NCI-H2081 treated with DMSO at 0.1 percent for 48 hours (cell line): ENCODE results near the gene GPC1.
"Not testable (repeated sequence)": the region's sequence is repeated elsewhere in the genome, so short reads cannot be mapped to it uniquely, and the experiment has no call there.

Experiments
- DNase-seq: peaks from one replicate; lab custom pipeline; 2025; lab: John Stamatoyannopoulos, UW

GPC1 gene, protein sequence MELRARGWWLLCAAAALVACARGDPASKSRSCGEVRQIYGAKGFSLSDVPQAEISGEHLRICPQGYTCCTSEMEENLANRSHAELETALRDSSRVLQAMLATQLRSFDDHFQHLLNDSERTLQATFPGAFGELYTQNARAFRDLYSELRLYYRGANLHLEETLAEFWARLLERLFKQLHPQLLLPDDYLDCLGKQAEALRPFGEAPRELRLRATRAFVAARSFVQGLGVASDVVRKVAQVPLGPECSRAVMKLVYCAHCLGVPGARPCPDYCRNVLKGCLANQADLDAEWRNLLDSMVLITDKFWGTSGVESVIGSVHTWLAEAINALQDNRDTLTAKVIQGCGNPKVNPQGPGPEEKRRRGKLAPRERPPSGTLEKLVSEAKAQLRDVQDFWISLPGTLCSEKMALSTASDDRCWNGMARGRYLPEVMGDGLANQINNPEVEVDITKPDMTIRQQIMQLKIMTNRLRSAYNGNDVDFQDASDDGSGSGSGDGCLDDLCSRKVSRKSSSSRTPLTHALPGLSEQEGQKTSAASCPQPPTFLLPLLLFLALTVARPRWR

DNA sequence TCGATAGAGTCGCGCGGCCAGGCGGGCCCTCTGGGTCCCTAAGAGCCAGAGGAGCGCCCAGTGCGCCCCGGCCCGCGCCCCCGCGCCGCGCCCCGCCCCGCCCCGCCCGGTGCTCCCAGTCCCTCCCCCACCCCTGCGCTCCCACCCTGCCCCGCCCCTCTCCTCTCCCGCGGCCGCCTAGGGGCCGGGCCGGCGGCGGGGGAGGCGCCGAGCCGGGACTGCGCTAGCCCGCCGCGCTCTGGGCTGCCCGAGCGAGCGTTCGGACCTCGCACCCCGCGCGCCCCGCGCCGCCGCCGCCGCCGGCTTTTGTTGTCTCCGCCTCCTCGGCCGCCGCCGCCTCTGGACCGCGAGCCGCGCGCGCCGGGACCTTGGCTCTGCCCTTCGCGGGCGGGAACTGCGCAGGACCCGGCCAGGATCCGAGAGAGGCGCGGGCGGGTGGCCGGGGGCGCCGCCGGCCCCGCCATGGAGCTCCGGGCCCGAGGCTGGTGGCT lies at the start of gene GPC1:
Gene GPC1, plus strand, starts transcription at position 207 of the 491 bp plus-strand sequence. Its CDS starts 256 bp downstream, at position 463.
- DNase-seq = no peak

DNA sequence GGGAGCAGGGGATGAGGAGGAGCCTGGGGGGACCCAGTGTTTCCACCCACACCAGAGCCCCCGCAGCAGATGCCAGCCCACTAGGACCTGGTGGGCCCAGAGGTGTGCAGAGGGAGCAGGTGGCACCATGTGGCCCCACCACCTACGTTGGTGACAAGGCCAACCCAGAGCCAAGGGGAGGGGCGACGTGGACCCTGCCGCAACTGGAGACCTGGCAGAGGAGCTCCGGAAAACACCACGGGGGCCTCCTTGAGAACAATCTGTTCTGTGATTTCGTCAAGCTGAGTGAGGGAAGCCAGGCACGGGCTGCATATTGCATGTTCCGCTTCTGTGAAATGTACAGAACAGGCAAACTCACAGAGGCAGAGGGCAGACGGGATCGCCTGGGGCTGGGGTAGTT lies 49.1 kb upstream of the GPC1 start:
- no peak for DNase-seq

DNA sequence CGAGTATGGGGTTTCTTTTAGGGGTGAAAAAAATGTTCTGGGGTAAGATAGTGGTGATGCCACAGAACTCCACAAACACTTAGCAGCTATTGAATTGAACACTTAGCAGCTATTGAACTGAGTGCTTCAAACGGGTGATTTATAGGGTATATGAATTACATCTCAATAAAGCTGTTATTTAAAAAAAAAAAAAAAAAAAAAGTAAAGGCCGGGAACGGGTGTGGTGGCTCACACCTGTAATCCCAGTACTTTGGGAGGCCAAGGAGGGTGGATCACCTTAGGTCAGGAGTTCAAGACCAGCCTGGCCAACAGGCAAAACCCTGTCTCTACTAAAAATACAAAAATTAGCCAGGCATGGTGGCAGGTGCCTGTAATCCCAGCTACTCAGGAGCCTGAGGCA lies 48.7 kb upstream of the GPC1 start:
- DNase-seq = not testable (repeated sequence)

DNA sequence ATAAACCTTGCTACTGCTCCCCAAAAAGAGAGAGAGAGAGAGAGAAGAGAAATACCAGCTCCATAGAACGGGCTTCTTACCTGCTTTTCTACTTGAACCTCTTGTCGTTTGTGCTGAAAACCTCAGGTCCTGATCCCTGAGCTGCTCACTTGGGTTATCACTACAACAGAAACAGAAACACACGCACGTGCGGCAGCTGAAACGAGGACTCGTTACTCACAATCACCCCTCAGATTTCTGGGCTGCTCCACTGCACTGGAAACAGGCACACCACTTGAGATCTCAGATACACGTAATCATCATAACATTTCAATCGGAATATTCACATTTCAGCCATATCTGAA lies 48.2 kb upstream of the GPC1 start:
- no peak for DNase-seq

DNA sequence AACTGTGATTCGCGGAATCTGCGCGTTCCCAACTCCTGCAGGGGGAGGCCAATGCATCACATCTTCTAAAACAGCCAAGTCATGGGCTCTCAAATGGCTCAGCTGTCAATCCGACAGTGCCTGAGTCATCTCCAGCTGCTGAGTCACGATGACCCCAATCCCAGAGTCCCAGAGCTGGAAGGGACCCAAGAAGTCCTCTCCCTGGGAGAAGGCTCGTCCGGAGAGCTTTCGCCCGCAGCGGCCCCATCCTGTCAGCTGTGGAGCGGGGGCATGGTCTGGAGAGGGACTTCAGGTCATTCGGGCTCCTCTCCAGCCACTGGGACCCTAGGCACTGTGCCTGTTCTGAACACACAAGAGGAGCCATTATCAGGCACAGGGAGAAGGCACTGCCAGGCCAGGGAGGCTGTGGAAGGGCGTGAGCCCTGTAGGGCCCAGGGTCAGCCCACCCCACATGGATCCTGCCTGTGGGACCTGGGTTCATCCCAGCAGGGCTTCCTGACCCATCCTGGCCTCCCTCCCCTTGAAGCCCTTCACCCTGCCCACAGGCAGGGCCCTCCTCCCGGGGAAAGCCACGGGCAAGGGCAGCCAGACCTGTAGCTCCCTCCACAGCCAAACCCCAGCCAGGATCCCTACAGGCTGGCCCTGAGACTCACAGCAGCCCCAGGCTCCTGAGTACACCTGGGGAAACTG lies 47.6 kb upstream of the GPC1 start:
- DNase-seq = no peak

DNA sequence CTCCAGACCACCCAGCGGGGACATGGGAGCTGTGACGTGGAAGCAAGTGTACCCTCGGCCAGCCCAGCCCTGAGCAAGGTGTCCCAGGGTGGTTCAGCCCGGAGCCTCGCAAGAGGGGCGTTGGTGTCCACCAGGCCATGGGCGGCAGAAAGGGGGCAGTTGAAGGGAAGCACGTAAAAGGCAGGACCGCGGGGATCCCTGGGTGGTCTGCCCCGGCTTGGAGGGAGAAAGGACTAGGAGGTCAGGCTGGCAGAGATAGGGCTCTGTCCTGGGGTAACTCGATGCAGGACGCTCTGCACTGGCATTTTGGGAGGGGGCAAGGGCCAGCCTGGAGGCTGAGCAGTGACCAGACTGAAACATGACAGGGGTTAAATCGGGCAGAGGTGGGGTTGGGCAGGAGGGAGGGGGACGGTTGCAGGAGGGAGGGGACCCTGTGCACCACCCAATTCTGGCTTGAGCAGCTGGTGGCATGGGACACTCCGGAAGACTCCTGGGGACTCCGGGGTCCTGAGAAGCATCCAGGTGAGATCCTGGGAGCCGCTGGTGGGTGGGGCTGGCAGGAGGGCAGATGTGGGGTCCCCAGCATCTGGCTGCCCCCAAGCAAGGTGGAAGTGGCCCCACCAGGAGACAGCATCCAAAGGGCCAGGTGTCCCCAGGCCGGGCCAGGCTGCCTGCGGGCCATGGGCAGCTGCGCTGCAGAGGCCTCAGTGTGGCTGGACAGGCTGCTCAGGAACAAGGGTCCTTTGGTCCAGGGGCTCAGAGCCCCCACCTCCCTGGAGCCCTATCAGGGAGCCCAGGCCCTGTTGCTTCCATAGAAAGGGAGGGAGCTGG lies 46.8 kb upstream of the GPC1 start:
- no peak for DNase-seq

DNA sequence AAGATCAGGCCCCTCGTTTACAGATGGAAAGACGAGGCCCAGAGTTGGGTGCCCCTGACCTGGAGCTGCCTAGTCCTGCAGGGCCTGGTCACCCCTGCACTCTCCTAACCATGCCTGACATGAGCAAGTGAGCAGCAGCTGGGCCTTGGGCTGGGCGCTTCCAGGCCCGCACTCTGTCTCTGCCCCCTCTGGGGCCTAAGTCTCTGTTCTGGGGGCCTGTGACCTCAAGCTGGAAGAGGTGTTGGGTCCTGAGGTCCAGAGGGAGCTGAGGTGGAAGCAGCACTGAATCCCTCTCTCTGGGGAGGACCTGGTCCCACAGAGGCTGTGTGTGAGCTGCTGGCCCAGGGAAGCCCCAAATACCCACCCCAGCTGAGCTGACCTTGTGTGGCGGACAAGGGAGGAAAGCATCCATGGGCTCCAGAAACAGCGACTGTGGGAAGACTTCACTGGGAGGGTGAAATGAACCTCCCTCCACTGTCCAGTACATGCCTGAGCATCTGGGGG lies 46.1 kb upstream of the GPC1 start:
- DNase-seq = no peak

DNA sequence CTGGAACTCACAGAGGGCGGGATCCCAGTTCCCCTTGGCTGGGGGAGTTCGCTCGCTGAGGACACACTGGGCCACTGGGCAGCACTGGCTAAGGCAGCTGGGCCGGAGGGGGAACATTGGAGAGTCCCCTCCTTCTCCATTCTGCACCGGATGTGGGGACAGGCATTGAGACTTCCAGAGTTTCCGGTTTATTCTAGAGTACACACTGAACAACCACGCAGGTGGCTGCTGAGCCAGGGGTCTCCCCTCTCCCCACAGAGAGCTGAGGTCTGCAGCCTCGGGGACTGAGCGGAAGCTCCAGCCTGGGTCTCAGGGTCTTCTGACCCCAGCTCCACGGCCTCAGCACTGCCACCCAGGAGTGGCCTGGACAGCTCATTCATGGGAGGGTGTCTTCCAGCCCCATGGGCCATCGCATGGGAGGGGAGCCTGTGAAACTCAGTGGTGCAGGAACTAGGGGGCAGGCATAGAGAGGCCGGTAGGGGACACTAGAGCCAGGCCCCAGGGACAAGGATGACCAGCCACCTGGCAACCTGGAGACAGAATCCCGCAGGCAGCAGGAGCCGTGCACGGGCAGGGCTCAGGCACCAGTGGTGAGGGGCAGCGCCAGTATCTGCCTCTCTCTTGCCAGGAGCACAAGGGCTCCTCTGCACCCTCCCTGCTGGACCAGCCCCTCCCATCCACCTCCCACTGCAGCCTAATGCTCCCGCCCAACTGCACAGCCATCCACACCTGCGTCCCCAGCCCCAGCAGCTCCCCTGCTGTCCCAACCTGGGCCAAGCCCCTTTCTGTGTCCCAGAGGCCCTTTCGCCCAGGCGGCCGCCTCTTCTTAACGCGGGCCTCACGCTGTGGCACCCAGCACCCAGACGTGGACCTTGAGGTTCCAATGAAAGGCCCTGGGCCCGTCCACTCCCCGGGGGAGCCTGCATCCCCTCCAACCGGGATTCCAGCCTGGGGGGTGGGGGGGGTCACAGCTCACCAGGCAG lies 45.1 kb upstream of the GPC1 start:
- no peak for DNase-seq

DNA sequence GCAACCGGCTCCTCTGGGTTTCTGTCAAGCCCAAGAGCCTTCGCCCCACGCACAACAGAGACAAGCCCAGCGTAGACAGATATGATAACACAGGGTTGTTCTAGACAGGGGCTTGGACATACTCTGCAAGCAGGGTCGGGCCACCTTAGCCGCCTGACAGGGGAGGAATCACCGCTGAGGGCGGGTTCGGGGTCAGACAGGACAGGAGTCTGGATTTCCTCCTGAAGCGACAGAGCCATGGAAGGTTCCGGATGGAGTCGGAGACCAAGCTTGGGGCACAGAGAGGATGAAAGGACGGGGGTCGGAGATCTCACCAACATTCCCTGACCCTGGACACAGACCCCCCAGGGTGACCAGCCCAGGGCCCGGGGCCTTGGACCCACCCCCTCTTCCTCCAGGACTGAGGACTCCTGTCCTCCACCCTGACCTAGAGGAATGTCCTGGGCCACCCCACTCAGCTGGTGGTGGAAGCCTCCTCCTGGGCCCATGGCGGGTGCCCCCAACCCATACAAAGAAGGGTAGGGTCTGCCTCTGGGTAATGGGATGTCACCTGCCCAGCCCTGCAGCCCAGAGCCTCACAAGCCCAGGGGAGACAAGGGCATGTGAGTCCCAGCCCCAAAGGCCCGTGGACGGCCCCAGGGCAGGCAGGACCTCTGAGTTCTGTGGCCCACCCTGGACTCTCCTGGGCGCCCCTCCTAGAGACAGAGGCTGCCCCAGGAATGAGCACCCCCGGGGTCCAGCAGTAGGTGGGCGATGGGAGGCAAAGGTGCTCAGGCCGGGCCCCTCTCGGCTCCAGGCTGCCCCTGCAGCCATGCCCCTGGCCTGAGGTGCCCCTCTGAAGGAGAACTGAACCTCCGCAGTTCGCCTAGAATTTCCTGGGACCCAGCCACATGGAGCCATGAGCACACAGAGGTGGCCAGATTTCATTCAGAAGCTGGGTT lies 44.1 kb upstream of the GPC1 start:
- DNase-seq = no peak

DNA sequence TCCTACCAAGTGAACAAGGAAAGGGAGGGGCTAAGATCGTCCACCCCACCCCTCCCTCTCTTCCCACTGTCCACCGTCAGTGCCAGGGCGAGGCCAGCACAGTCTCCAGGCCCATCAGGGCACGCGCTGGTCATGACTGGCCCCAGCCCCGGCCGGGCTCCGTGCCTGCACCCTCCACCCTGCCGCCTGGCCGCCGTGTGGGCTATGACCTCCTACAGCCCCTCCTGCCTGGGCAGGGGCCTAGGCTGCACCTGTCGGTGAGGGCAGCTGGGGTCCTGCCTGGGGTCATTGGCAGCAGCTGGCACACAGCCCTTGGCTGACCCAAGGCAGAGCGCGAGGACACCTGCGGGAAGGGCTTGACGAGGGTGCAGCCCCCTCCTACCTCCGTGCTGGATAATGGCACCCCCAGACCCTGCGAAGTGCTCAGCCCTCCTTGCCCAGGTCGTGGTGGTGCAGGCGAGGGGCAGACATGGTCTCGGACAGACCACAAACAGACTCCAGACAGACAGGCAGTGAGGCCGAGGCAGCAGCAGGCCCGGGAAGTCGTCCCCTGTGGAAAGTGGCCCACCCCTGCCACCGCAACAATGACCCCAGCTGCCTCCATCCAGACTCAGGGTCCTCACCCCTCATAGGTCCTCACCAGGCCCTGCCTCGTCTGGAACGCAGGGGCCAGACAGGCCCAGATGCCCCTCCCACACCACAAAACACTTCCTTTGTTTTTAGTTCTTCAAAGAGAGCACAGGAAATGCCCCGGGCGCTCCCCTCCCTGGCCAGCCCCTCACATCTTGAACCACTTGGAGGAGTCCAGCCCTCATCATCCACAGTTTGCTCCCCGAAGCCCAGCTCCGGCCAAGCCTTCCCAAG lies 43.1 kb upstream of the GPC1 start:
- DNase-seq = no peak

DNA sequence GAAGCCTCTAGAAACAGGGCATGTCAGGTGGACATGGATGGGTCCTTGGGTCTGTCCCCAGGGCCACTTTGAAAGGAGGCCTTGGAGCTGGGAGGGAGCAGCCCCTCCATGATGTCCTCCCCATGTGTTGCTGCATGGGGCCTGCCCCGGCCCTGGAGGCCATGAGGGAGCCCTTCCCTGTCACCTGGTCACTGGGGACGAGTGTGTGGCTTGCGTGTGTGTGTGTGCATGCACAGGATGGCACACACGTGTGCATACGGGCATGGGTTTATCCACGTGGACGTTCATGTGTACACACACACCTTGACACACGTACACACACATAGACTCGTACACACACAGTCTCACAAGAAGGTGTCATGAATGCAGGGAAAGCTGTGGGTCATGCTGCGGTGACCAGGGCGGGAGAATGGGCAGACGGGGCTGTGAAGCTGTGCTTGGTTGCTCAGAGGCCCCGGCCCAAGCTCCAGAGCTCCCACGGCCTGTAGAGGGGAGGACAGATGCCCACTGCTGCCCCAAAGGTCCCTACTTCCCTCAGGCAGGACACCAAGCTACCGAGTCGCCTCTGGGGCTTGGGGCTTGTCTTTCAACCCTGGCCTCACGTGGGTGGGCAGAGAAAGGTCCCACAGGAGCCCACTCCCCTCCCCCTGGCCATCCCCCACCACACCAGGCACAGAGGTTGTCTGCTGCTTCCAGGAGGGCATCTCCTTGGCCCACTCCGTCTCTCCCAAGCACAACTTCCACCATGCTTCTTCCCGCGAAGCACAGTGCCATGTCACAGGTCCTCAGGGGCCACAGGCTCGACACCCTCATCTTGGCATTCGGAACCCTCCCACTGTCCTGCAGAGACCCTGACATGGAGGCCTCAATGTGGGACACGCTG lies 42.3 kb upstream of the GPC1 start:
- DNase-seq = no peak

DNA sequence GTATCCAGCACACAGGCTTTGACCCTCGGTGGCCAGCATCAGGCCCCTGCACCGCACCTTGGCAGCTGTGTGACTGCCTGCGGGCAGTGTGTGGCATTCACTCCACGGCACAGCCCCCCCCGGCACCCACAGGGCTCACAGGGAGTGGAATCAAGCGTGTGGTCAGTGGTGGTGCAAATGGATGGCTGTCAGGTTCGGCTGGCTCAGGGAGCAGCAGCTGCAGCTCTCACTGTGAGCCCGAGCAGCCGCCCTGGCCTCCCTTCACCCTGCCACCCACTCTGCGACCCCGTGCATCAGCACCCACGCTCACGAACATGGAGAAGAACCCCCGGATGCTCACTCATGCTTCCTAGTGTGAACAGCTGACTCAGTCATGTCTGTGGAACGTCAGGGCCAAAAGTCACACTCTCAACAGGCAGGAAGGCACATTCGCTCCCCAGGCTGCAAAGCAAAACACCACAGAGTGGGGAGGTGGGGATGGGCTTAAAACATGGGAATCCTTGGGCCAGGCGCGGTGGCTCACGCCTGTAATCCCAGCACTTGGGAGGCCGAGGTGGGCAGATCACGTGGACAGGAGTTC lies 41.5 kb upstream of the GPC1 start:
- no peak for DNase-seq

DNA sequence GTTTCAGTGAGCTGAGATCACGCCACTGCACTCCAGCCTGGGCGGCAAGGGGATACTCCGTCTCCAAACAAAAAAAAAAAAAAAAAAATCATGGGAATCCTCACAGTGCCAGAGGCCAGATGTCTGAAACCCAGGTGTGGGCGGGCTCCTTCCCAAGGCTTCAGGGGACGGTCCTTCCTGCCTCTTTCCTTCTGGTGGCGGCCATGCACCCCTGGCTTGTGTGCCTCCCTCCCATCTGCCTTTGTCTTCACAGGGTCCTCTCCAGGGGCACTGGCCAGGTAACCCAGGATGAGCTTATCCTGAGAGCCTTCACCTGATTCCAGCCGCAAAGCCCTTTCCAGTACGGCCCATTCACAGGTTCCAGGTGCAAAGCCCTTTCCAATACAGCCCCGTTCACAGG lies 40.9 kb upstream of the GPC1 start:
- no peak for DNase-seq

DNA sequence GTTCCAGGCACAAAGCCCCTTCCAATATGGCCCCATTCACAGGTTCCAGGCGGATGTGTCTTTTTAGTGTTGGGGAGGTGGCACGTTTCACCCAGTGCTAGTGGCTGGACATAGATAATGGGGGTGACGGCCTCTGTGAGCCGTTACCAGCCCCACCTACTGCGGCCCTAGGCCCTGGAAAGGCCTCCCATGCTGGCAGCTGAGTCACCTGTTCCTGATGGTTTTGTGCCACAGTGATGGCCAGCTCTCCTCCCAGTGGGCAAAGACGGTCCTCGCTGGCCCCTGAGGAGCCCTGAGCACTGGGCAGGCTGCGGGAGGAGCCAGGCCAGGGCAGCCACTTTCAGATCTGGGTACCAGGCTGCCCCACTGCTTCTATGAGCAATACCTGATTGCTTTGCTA lies 40.0 kb upstream of the GPC1 start:
- no peak for DNase-seq

DNA sequence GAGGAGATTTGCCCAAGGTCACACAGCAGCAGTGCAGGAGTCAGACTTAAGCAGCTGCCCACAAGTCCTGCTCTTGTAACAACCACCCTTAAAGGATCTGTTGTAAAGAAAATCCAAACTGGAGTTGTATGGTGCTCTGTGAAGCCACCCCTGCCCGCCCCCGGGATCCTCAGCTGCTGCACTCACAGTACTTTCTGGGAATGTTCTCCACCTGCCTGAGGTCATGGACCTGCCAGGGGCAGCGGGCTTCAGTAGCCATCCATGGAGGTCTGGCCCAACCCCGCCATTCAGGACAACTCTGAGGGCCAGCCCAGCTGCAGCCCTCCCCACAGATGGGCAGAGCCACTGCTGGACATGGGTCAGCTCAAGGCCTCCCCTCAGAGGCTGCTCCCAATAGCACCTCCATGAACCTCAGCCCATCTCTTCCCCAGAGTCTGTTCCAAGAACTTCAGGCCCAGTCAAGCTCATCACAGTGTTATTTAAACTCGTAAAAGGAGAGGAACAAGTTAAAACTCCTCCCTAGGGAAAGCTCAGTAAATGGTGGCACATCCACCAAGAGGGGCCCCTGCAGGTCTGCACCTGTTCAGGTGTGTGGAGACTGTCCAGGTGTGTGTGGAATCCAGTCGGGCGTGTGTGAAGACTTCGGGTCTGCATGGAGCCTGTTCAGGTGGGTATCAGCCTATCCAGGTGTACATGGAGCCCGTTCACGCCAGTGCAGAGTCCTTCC lies 39.4 kb upstream of the GPC1 start:
- DNase-seq = no peak
